B cell (primary cell): ENCODE measurements around the gene C2CD3. TPM values are rescaled to one million over a fixed set of nuclear protein-coding genes. Genes with fewer than 3 reads are reported as not detected.

Experiments
- ATAC-seq: fragments of 200-7000 bp; cut with Tn5 transposase; one replicate; pipeline ENCODE4 v1.10.0; 2021; ENCODE audit warnings: low read depth, mild to moderate bottlenecking, moderate number of reproducible peaks, moderate library complexity
- CTCF ChIA-PET: fragments of 350-600 bp; sonication (Branson Sonifier 250); formaldehyde crosslinking; loops from one replicate; lab custom pipeline; 2021; ENCODE audit warnings: antibody characterized with exemption, inconsistent platforms; lab: Charles Lee
- POLR2A ChIA-PET: fragments of 350-600 bp; sonication (Branson Sonifier 250); formaldehyde crosslinking; loops from one replicate; lab custom pipeline; 2021; ENCODE audit warnings: antibody characterized with exemption; lab: Charles Lee
- DNase-seq: peaks from one replicate; pipeline ENCODE4 v3.0.0; 2013
- H2AFZ ChIP-seq: 2 replicates; pipeline ENCODE4 v1.6.1; 2012; ENCODE audit warnings: mild to moderate bottlenecking, low read depth, low read length; ENCODE audit not compliant: insufficient read depth, poor library complexity, severe bottlenecking
- H3K27ac ChIP-seq, 2 donors: 1 replicate in 1 of 2; 2 replicates in 1 of 2; pipeline ENCODE4 v1.5.1; 2012 to 2013; ENCODE audit warnings: low read length in 2 of 2, mild to moderate bottlenecking in 2 of 2, moderate library complexity in 1 of 2
- H3K27me3 ChIP-seq, 4 experiments: fragments of 200-600 bp in 1 of 4; sonication (generic) in 1 of 4; replicated peaks in 1 of 4; 1 replicate in 2 of 4; 2 replicates in 2 of 4; pipeline versions ENCODE4 v1.6.1 to v1.7.0; 2013 to 2016; ENCODE audit warnings: low read length in 3 of 4, mild to moderate bottlenecking in 2 of 4, mixed read lengths in 1 of 4, moderate library complexity in 1 of 4; ENCODE audit not compliant: insufficient read depth in 4 of 4, control insufficient read depth in 3 of 4; ENCODE audit errors: control extremely low read depth in 1 of 4
- H3K36me3 ChIP-seq, 2 experiments: replicated peaks in 1 of 2; 1 replicate in 1 of 2; 2 replicates in 1 of 2; pipeline versions ENCODE4 v1.6.1 to v1.7.1; 2013; ENCODE audit warnings: low read length in 1 of 2; ENCODE audit not compliant: insufficient read depth in 2 of 2, control insufficient read depth in 1 of 2; ENCODE audit errors: control extremely low read depth in 1 of 2, extremely low read depth in 1 of 2
- H3K4me1 ChIP-seq, 2 donors: fragments of 200-600 bp in 1 of 2; sonication (generic) in 1 of 2; 1 replicate in 1 of 2; 2 replicates in 1 of 2; pipeline versions ENCODE4 v1.5.1 to v1.6.1; 2013 to 2017; ENCODE audit warnings: low read length in 2 of 2; ENCODE audit not compliant: control insufficient read depth in 2 of 2, insufficient read depth in 2 of 2
- H3K4me2 ChIP-seq: replicated peaks from 2 replicates; pipeline ENCODE3; 2012; ENCODE audit warnings: mild to moderate bottlenecking, low read depth, low read length; ENCODE audit not compliant: poor library complexity, severe bottlenecking
- H3K4me3 ChIP-seq, 5 experiments: fragments of 200-600 bp in 1 of 5; sonication (generic) in 1 of 5; 1 replicate in 3 of 5; 2 replicates in 2 of 5; pipeline versions ENCODE4 v1.5.1 to v1.7.0; 2011 to 2016; ENCODE audit warnings: low read length in 4 of 5, mild to moderate bottlenecking in 4 of 5, low read depth in 2 of 5, control low read depth in 1 of 5, moderate library complexity in 1 of 5; ENCODE audit not compliant: insufficient read depth in 1 of 5; ENCODE audit errors: control extremely low read depth in 1 of 5, extremely low read depth in 1 of 5
- H3K79me2 ChIP-seq: fragments of 200-600 bp; sonication (generic); one replicate; pipeline ENCODE4 v1.6.0; 2016; ENCODE audit warnings: low read length; ENCODE audit not compliant: control insufficient read depth, insufficient read depth
- H3K9ac ChIP-seq: fragments of 200-600 bp; sonication (generic); 2 replicates; pipeline ENCODE4 v1.6.1; 2017; ENCODE audit warnings: mild to moderate bottlenecking, low read length, moderate library complexity
- H3K9me3 ChIP-seq, 3 donors: one replicate each; pipeline versions ENCODE4 v1.6.1 to v1.7.1; 2013; ENCODE audit warnings: low read length in 2 of 3; ENCODE audit not compliant: control insufficient read depth in 2 of 3, insufficient read depth in 1 of 3; ENCODE audit errors: control extremely low read depth in 1 of 3
- H4K20me1 ChIP-seq: 2 replicates; pipeline ENCODE4 v1.6.0; 2012; ENCODE audit warnings: mild to moderate bottlenecking, low read length; ENCODE audit not compliant: insufficient read depth, control insufficient read depth, poor library complexity, severe bottlenecking
- H3K27ac Mint-ChIP-seq: one replicate; pipeline ENCODE4 v1.8.0; 2021; ENCODE audit warnings: mixed read lengths
- H3K27me3 Mint-ChIP-seq: one replicate; pipeline ENCODE4 v1.8.0; 2021; ENCODE audit warnings: mixed read lengths
- H3K4me1 Mint-ChIP-seq: one replicate; pipeline ENCODE4 v1.8.0; 2021; ENCODE audit warnings: mixed read lengths
- H3K4me3 Mint-ChIP-seq: one replicate; pipeline ENCODE4 v1.8.0; 2021; ENCODE audit warnings: mixed read lengths
- H3K9me3 Mint-ChIP-seq: one replicate; pipeline ENCODE4 v1.8.0; 2022; ENCODE audit warnings: mixed read lengths; ENCODE audit not compliant: insufficient read depth
- EZH2 ChIP-seq: IDR thresholded peaks from 2 replicates; pipeline ENCODE4 v1.6.1; 2012; ENCODE audit warnings: borderline replicate concordance, low read depth, mild to moderate bottlenecking, moderate library complexity, low read length; ENCODE audit not compliant: insufficient read depth, poor library complexity, severe bottlenecking
- WGBS: methylation state at CpG from one replicate; pipeline ENCODE4 v1.1.5; 2013; ENCODE audit warnings: missing lambda C conversion rate; ENCODE audit not compliant: insufficient coverage; 5-methylcytosine and 5-hydroxymethylcytosine counted together
- intact Hi-C: fragments of 100-400 bp; cut with micrococcal nuclease; formaldehyde crosslinking; loops from one replicate; pipeline ENCODE4 v1.10.0; 2022
- polyA plus RNA-seq: library from polyadenylated mRNA; depleted of rRNA; stranded (reverse); fragments of >200 nt; gene quantifications from 2 replicates; pipeline ENCODE4 v1.2.3, GENCODE V29; 2012
- total RNA-seq, 2 donors: library from RNA; stranded (reverse); fragments of 120-200 nt in 1 of 2; gene quantifications; 1 replicate in 1 of 2; 2 replicates in 1 of 2; pipeline versions ENCODE4 v1.2.3 to v1.2.4, GENCODE V29; 2013 to 2022
- TF ChIP-seq, protein P1 (sequence below): fragments of 200-600 bp; IDR thresholded peaks from one replicate; pipeline ENCODE4 v1.8.0; 2022; ENCODE audit warnings: antibody characterized with exemption, mild to moderate bottlenecking

The C2CD3 gene
- total and polyA plus RNA-seq, 2 donors (not counting 1 experiment from before 2014, with no cell fraction given) = 19.8 to 69.0 TPM

DNA sequence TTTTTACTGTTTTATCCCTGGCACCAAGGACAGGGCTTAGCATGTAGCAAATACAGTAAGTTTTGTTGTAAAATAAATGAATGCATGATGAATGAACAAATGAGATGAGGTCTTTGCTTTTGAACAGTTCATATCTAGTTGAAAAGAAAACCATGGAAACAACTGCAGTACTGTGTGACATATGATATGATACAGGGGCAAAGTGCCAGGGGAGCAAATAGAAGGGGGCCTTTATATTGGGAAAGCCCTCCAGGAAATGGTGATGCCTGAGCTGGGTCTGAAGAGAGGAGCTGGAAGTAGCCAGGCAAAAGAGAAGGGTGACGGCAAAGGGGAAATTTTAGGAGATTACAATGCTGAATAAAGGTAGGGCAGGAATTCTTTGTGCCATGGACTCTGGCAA is 98.1 kb downstream of the C2CD3 start:
- Mint-ChIP-seq H3K27me3 (no peaks in the 10 kb centered on the region), H3K27ac (no peak overlapping the region), H3K4me3 (no peak overlapping the region), H3K9me3 (no peaks in the 10 kb centered on the region), H3K4me1 (no peaks in the 10 kb centered on the region)
- Histone ChIP-seq H3K9ac (no peak overlapping the region), H3K4me3 (no peak overlapping the region), H3K4me1 (no peaks in the 10 kb centered on the region), H3K36me3 (peaks cover 12 to 53% of the 10 kb centered on the region in 2 experiments), H3K79me2 (peaks cover 5% of the 10 kb centered on the region), H2AFZ (no peak overlapping the region), H3K27me3 (no peaks in the 10 kb centered on the region), H3K9me3 (no peaks in the 10 kb centered on the region), H3K4me2 (no peak overlapping the region), H3K27ac (no peak overlapping the region), H4K20me1 (no peaks in the 10 kb centered on the region)
- WGBS = 100% methylated on average over 1 of the region's 1 CpG
- POLR2A ChIA-PET = no interaction called here
- CTCF ChIA-PET = no interaction called here
- no peak for DNase-seq
- TF ChIP-seq, protein P1, sequence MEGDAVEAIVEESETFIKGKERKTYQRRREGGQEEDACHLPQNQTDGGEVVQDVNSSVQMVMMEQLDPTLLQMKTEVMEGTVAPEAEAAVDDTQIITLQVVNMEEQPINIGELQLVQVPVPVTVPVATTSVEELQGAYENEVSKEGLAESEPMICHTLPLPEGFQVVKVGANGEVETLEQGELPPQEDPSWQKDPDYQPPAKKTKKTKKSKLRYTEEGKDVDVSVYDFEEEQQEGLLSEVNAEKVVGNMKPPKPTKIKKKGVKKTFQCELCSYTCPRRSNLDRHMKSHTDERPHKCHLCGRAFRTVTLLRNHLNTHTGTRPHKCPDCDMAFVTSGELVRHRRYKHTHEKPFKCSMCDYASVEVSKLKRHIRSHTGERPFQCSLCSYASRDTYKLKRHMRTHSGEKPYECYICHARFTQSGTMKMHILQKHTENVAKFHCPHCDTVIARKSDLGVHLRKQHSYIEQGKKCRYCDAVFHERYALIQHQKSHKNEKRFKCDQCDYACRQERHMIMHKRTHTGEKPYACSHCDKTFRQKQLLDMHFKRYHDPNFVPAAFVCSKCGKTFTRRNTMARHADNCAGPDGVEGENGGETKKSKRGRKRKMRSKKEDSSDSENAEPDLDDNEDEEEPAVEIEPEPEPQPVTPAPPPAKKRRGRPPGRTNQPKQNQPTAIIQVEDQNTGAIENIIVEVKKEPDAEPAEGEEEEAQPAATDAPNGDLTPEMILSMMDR = no peak
- no peak for TF ChIP-seq EZH2
- intact Hi-C loops = no loop called here
- ATAC-seq = no peak

GRCh38 chr11:74072286-74072685 is 98.5 kb downstream of the C2CD3 start:
- no peak for ATAC-seq
- no peaks in the 10 kb centered on the region for H3K27me3 Mint-ChIP-seq
- Histone ChIP-seq H2AFZ (no peak overlapping the region), H3K36me3 (peaks cover 12 to 53% of the 10 kb centered on the region in 2 experiments), H3K27ac (no peak overlapping the region), H3K4me2 (no peak overlapping the region), H4K20me1 (no peaks in the 10 kb centered on the region), H3K4me3 (no peak overlapping the region), H3K9me3 (no peaks in the 10 kb centered on the region), H3K27me3 (no peaks in the 10 kb centered on the region), H3K9ac (no peak overlapping the region), H3K79me2 (peaks cover 5% of the 10 kb centered on the region), H3K4me1 (no peaks in the 10 kb centered on the region)
- ChIA-PET CTCF (no interaction called here), POLR2A (no interaction called here)
- H3K4me1 Mint-ChIP-seq = no peaks in the 10 kb centered on the region
- TF ChIP-seq, protein P1 = no peak
- no peak for TF ChIP-seq EZH2
- no peaks in the 10 kb centered on the region for H3K9me3 Mint-ChIP-seq
- intact Hi-C loops = no loop called here
- DNase-seq = no peak
- 43% methylated on average over 1 of the region's 1 CpG for WGBS
- no peak overlapping the region for H3K27ac Mint-ChIP-seq
- no peak overlapping the region for H3K4me3 Mint-ChIP-seq
